HG02759 (cell line): ENCODE results near the gene CNGA1.
"Not testable (repeated sequence)": the region's sequence is repeated elsewhere in the genome, so short reads cannot be mapped to it uniquely, and the experiment has no call there.

Source experiments
- ATAC-seq: cut with Tn5 transposase; IDR thresholded peaks from one replicate; pipeline ENCODE4 v1.9.1; 2021; ENCODE audit warnings: mild to moderate bottlenecking, moderate library complexity; ENCODE audit not compliant: unreplicated experiment

The CNGA1 gene

DNA sequence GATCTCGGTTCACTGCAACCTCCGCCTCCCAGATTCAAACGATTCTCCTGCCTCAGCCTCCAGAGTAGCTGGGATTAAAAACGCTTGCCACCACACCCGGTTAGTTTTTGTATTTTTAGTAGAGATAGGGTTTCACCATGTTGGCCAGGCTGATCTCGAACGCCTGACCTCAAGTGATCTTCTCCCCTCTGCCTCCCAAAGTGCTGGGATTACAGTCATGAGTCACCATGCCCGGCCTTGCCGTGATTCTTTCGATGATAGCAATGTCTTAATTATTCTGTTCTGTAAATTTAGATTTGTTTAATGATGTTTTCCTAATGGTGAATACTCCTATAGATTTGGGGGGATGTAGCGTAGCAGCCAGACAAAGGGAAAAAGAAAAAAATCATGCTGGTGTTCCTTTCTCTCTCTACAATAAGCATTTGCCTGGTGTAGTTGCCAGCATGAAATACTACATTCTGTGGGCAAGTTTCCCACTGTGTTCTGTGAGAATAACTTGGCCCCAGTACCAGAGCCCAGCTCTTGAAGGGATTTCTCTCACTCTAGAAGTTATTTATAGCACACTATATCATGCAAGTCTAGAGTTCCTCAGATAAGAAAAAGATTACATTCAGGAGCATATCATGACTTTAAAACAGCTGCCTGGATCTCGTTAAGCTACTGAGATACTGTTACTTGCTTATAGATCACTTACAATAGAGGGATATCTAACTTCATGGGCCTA is 15.5 kb upstream of the CNGA1 start:
- no peak for ATAC-seq

DNA sequence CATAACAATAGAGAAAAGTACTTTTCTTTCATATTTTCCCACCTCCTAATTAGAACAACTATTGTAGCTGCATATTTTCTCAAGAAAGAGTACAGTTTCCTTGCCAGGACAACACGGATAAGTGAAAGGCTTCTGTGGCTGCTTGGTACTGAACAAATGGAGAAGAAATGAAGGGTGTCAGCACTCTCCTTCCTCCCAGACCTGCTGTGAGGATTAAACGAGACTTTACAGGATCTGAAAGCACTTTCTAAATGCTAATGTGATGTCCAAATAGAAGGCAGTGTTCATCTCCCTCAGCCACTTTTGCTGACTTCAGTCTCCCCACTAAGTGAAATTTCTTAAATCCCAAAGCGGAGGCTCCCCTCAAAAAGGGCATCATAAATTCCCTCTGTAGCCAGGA is 14.0 kb upstream of the CNGA1 start:
- ATAC-seq: no peak

- peak; percentile 68 for ATAC-seq
These were observed 12.2 kb upstream of the CNGA1 start for GRCh38 chr4:48028696-48029095.

DNA sequence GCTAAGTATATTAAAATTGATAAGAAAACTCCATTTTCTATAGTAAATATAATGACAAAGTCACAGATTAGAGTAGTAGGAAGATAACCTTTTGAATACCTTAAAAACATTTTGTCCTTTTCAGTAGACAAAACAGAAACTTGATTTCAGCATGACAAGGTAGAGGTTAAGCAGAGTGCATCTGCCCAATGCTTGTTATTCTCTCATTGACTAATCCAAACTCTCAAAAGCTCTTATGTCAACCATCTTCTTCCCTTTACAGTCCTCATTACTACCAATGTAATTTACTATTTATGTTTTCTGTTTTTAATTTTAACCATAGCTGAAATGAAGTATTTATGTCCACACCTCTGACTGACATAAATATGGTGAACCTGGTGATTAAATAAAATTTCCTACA is 11.2 kb upstream of the CNGA1 start:
- ATAC-seq: peak; percentile 71

DNA sequence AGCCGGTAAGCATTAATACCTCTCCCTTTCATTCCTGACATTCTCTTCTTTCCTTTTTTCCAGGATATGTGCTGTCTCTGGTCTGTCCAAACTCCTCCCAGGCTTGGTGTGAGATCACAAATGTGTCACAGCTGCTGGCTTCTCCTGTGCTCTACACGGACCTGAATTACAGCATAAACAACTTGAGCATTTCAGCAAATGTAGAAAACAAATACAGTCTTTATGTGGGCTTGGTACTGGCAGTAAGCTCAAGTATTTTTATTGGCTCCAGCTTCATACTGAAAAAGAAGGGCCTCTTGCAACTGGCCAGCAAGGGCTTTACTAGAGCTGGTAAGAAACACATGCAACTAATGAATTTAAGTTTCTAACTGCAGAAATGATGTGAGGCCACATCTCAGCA is 8.5 kb upstream of the CNGA1 start:
- no peak for ATAC-seq

- no peak for ATAC-seq
These were observed 8.0 kb upstream of the CNGA1 start for GRCh38 chr4:48024522-48024921.

DNA sequence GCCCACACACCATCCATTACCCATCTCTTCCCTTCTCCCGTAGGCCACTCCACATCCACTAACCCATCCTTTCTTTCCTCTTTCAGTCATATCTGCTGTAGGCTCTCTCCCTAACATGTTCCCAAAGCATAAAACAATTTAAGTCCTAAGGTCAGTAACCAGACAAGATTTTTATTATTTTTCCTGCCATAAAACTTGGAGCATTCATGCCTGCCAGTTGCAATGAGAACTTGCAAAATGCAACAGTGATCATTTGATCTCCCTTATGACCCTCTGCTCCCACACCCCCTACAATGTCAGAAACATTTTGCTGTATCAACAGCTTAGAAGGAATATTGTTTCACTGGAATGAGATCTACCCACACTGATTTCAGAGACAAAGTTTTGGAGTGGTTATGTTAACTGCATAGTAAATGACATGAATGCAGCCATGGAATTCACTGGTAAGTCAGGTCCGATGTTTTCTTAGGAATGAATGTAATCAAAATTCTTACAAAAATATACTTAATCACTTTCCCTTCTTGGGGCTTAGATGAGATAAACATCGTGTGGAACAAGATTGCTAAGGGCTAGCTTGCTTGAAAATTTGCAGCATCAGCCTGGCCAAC is 5.8 kb upstream of the CNGA1 start:
- ATAC-seq: no peak

DNA sequence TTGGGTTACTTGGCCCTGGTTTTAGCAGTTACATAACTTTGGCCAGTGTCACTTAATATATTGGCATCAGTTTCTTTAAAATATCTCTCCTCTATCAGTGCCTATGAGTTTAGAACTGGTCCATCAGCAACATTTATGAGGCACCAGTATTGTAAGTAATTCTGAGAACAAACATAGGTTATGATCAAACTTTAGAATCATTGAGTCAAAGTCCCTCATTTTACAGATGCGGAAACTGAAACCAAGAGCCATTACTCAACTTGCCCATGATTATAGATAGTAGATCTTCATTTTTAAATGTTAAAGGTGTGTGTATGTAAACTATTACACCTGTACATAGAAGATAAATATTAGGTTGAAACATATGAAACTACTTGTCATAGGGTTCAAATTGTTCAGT is 4.6 kb upstream of the CNGA1 start:
- no peak for ATAC-seq

DNA sequence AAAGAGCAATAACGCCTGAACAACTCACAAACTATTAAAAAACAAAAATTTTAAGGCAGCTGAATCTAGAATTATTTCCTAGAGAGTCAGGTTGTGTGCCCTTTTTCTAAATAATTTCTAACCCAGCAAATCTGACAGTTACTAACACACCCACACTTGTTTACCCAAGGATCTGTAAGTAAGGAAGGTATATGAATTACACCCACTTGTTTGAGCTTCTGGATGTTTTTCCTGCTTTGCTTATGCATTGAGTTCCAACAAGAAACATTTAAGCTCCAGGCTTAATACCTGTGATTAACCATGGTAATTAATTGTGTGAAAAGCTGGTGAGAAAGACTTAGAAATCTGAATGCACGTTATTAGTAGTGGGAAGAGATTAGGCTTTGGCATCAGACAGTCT is 1.6 kb upstream of the CNGA1 start:
- ATAC-seq: no peak

GRCh38 chr4:48017108-48017571 is 659 bp upstream of the CNGA1 start:
- ATAC-seq: no peak

GRCh38 chr4:48015678-48016077 is 803 bp downstream of the CNGA1 start:
- no peak for ATAC-seq

- ATAC-seq: no peak
These were observed 1.3 kb downstream of the CNGA1 start for GRCh38 chr4:48015216-48015615.

DNA sequence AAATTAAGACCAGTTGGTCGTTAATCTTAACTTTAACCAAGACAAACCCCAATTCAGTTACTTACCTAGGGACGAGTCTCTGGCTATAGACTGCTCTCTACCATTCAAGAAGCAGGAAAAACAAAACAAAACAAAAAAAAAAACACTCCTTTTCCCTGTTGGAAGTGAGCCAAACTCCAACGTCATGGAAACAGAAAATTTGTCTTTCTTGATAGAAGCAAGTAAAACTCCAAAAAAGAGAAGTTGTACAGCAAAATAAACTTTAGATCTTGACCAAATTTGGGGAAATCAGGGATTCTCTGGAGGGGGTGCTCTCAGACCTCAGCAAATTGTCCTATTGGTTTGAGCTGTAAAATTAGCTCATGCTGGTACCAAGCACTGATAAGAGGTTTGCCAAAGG is 3.7 kb downstream of the CNGA1 start:
- no peak for ATAC-seq

GRCh38 chr4:48011722-48012121 is 4.8 kb downstream of the CNGA1 start:
- ATAC-seq: no peak

DNA sequence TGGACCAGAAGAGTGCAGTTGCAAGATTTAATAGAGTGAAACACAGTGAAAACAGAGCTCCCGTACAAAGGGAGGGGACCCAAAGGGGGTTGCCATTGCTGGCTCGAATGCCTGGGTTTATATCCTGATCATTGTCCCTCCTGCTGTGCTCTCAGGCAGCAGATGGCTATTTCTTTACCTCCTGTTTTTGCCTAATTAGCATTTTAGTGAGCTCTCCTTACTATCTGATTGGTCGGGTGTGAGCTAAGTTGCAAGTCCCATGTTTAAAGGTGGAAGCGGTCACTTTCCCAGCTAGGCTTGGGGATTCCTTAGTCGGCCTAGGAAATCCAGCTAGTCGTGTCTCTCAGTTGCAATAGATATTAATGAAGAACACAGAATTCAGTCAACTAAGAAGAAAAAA is 5.6 kb downstream of the CNGA1 start:
- ATAC-seq: not testable (repeated sequence)

DNA sequence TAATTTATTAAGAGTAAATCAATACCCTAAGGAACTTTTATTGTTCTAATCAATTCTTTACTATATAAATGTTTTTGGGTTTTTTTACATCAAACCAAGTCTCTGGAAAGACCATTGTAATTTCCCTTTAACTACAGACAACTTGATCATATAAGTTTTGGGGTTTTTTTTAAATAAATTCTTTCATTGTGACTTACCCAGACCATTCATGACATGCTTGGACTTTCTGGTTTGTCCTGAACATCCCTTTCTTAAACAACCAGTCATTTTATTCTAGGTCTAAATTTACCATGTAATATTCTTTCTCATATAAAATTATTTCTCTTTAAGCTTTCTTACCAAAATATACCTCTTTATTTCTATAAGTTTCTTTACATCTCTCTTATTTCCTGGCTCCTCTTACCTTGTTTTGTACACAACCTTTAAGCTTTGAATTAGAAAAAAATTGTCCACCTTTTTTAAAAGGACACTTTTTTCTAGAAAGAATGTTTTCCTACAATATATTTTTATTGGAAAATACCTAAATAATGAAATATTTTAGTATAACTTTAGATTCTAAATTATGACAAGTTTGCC is 8.4 kb downstream of the CNGA1 start:
- no peak for ATAC-seq

GRCh38 chr4:48005781-48006180 is 10.7 kb downstream of the CNGA1 start:
- ATAC-seq: no peak

- ATAC-seq: not testable (repeated sequence)
These were observed 12.9 kb downstream of the CNGA1 start for GRCh38 chr4:48003568-48003967.

- ATAC-seq: no peak
These were observed 14.2 kb downstream of the CNGA1 start for GRCh38 chr4:48002267-48002666.

DNA sequence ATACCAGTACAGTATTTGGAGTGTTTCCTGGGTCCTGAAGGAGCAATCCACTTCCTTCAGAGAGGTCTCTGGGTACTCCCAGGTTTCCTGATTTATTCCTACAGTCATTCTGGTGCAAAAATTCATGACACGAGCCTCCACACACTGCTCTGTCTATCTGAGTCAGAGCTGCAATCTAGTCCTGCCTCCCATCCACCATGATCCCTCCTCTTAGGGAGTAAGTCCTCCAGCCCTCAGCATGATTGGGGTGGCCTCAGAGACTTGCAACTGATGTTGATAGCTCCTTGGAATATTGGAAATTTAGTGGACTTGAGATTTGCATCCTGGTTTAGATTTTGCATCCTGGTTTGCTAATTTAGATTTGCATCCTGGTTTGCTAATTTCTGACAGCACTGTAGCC is 20.5 kb downstream of the CNGA1 start:
- no peak for ATAC-seq

- ATAC-seq: not testable (repeated sequence)
These were observed 24.0 kb downstream of the CNGA1 start for GRCh38 chr4:47992475-47992874.

GRCh38 chr4:47990145-47990544 is 26.3 kb downstream of the CNGA1 start:
- no peak for ATAC-seq
